Upper lobe of left lung (tissue), 6 donors: ENCODE measurements around the gene SHC1. TPM values are rescaled to one million over a fixed set of nuclear protein-coding genes. Genes with fewer than 3 reads are reported as not detected.

Source experiments
- ATAC-seq, 2 donors: fragments of 200-7000 bp; cut with Tn5 transposase; one replicate each; pipeline ENCODE4 v1.9.1; 2022; ENCODE audit warnings: mild to moderate bottlenecking in 2 of 2, moderate library complexity in 2 of 2; ENCODE audit not compliant: low FRiP score in 2 of 2
- DNase-seq, 2 donors: peaks; one replicate each; pipeline ENCODE4 v3.0.0-alpha.2; 2019 to 2020
- H3K27ac ChIP-seq, 4 donors: fragments of 200-600 bp; sonication (generic); one replicate each; pipeline ENCODE4 v1.5.1; 2016 to 2019
- H3K27me3 ChIP-seq, 4 donors: fragments of 200-600 bp; sonication (generic); one replicate each; pipeline ENCODE4 v1.5.1; 2017 to 2019
- H3K36me3 ChIP-seq, 4 donors: fragments of 200-600 bp; sonication (generic); one replicate each; pipeline ENCODE4 v1.5.1; 2016 to 2019
- H3K4me1 ChIP-seq, 4 donors: fragments of 200-600 bp; sonication (generic); one replicate each; pipeline ENCODE4 v1.5.1; 2018 to 2019
- H3K4me3 ChIP-seq, 4 donors: fragments of 200-600 bp; sonication (generic); one replicate each; pipeline ENCODE4 v1.5.1; 2017 to 2019; ENCODE audit warnings: mild to moderate bottlenecking in 2 of 4, moderate library complexity in 1 of 4
- H3K9me3 ChIP-seq, 4 donors: fragments of 200-600 bp; sonication (generic); one replicate each; pipeline ENCODE4 v1.5.1; 2018 to 2019
- EP300 ChIP-seq, 4 donors: sonication (generic); formaldehyde crosslinking; IDR thresholded peaks; one replicate each; pipeline ENCODE4 v1.5.1; 2017; ENCODE audit warnings: antibody characterized with exemption in 4 of 4, control low read depth in 2 of 4
- POLR2A ChIP-seq, 4 donors: fragments of 450-650 bp; IDR thresholded peaks; one replicate each; pipeline ENCODE4 v1.5.1; 2016 to 2017; ENCODE audit warnings: antibody characterized with exemption in 4 of 4, mild to moderate bottlenecking in 2 of 4
- POLR2AphosphoS5 ChIP-seq, 2 donors: sonication (generic); formaldehyde crosslinking; IDR thresholded peaks; one replicate each; pipeline ENCODE4 v1.5.1; 2017; ENCODE audit warnings: antibody characterized with exemption in 2 of 2
- WGBS, 2 donors: methylation state at CpG; one replicate each; pipeline ENCODE4 v1.1.5; 2017 to 2018; 5-methylcytosine and 5-hydroxymethylcytosine counted together
- total RNA-seq, 6 donors: library from RNA; depleted of rRNA in 4 of 6; stranded (reverse); fragments of >200 nt in 4 of 6; gene quantifications; one replicate each; pipeline versions ENCODE4 v1.1.0 to v1.2.1, GENCODE V29; 2016 to 2021
- TF ChIP-seq, protein P1 (sequence below), 6 experiments: fragments of 450-650 bp in 4 of 6; fragments of 200-600 bp in 2 of 6; sonication (generic) in 2 of 6; IDR thresholded peaks; one replicate each; pipeline ENCODE4 v1.5.1; 2016 to 2019; ENCODE audit warnings: antibody characterized with exemption in 6 of 6
- donor health status: DM: no; HTN: no; CAD: no; lungs with moderate emphysema.
- donor health status: DM: no; HTN: yes; CAD: no; lungs with severe emphysema.

The SHC1 gene
- total RNA-seq, 6 donors from 2014 or later = 55.5 to 130 (median 69.1) TPM

- Histone ChIP-seq H3K9me3 (no peaks in the 10 kb centered on the region), H3K4me3 (no peak overlapping the region), H3K27me3 (no peaks in the 10 kb centered on the region), H3K4me1 (peaks cover 43 to 72% (median 54%) of the 10 kb centered on the region in 4 donors), H3K27ac (peak overlapping the region; percentile 73 to 85 (median 76)), H3K36me3 (peaks cover 0 to 17% (median 13%) of the 10 kb centered on the region in 4 donors)
- TF ChIP-seq POLR2AphosphoS5 (IDR thresholded peaks at IDR 0.05) (no peak), POLR2A (IDR thresholded peaks at IDR 0.05) (no peak), EP300 (IDR thresholded peaks at IDR 0.05) (no peak)
- TF ChIP-seq, protein P1, sequence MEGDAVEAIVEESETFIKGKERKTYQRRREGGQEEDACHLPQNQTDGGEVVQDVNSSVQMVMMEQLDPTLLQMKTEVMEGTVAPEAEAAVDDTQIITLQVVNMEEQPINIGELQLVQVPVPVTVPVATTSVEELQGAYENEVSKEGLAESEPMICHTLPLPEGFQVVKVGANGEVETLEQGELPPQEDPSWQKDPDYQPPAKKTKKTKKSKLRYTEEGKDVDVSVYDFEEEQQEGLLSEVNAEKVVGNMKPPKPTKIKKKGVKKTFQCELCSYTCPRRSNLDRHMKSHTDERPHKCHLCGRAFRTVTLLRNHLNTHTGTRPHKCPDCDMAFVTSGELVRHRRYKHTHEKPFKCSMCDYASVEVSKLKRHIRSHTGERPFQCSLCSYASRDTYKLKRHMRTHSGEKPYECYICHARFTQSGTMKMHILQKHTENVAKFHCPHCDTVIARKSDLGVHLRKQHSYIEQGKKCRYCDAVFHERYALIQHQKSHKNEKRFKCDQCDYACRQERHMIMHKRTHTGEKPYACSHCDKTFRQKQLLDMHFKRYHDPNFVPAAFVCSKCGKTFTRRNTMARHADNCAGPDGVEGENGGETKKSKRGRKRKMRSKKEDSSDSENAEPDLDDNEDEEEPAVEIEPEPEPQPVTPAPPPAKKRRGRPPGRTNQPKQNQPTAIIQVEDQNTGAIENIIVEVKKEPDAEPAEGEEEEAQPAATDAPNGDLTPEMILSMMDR (IDR thresholded peaks at IDR 0.05) = no peak
- 48 to 53% methylated on average over 9 of the region's 9 CpGs for WGBS, 2 donors
- ATAC-seq (no peak), DNase-seq (no peak)
Observed at GRCh38 chr1:154957091-154957657, 13.4 kb downstream of the SHC1 start.

- TF ChIP-seq, protein P1 (IDR thresholded peaks at IDR 0.05) = no peak
- no peak for TF ChIP-seq POLR2AphosphoS5 (IDR thresholded peaks at IDR 0.05)
- no peak for TF ChIP-seq POLR2A (IDR thresholded peaks at IDR 0.05)
- no peak for TF ChIP-seq EP300 (IDR thresholded peaks at IDR 0.05)
- peak overlapping the region in 3 of 4 donors; percentile 56 to 75 (median 57) for H3K4me3 ChIP-seq
- peak overlapping the region; percentile 73 to 85 (median 76) for H3K27ac ChIP-seq
- no peaks in the 10 kb centered on the region for H3K9me3 ChIP-seq
- ATAC-seq (peak in 1 of 2 donors; percentile 3), DNase-seq (no peak)
- peaks cover 3 to 17% (median 13%) of the 10 kb centered on the region in 4 donors for H3K36me3 ChIP-seq
- H3K27me3 ChIP-seq = no peaks in the 10 kb centered on the region
- 17 to 23% methylated on average over 5 to 6 of the region's 6 CpGs for WGBS, 2 donors
- H3K4me1 ChIP-seq = peaks cover 42 to 76% (median 53%) of the 10 kb centered on the region in 4 donors
Observed at GRCh38 chr1:154956544-154956941, 14.0 kb downstream of the SHC1 start.

DNA sequence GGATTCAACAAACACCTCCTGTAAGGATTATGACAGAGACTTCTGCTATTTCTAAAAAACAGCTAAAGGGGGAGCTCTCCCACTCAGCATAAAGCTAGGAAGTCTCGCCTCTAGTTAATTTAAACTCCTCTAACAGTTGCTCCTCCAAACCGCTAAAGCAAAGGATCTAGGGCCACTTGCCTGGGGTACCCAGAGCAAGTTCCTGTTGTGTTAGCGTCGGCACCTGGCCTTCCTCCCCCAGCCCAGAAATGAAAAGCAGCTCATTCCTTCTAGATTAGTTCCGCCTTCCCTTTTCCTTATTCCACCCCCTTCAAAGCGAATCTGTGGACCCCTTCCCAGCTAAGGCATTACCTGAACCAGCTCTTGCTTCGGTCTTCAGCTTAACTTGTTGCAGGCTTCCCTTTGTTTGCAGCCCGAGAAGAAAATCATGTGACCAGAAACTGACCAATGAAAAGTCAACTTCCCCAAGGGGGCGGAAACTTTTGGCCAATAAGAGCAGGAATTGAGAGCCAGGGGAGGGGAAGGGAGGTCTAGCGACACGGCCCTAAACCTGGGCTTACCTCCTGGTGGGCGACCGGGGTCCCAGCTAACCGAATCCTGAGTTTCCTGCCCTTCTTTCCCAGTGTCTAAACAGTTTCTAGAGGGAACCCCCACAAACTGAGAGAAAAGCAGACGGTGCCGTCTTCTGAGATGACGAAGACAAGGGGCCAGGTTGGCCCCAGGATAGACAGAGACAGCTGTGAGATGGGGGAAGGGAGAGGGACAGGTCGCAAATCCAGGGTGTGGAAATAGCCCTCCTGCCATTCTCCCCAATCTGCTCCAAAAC, 14.6 kb downstream of the SHC1 start, which contains the start of gene PBXIP1:
Gene PBXIP1 (minus strand): TSS at position 382 of the 826 bp plus-strand sequence. CDS start 2,378 bp downstream, outside the sequence.
- no peak for TF ChIP-seq EP300 (IDR thresholded peaks at IDR 0.05)
- TF ChIP-seq, protein P1 (IDR thresholded peaks at IDR 0.05) = peak in 2 of 6 experiments; percentile 6 to 15
- TF ChIP-seq POLR2AphosphoS5 (IDR thresholded peaks at IDR 0.05) = peak; percentile 30 to 43
- peak in 3 of 4 donors; percentile 28 to 68 (median 41) for TF ChIP-seq POLR2A (IDR thresholded peaks at IDR 0.05)
- Histone ChIP-seq H3K27me3 (no peaks in the 10 kb centered on the region), H3K36me3 (peaks cover 6 to 21% (median 15%) of the 10 kb centered on the region in 4 donors), H3K9me3 (no peaks in the 10 kb centered on the region), H3K4me1 (peaks cover 41 to 73% (median 51%) of the 10 kb centered on the region in 4 donors), H3K27ac (peak within 1 kb of the TSS; percentile 73 to 85 (median 76)), H3K4me3 (peak within 1 kb of the TSS; percentile 11 to 75 (median 56))
- DNase-seq = peak in 1 of 2 donors; percentile 85
- WGBS, 2 donors = 0 to 1% methylated on average over 18 of the region's 18 CpGs
- ATAC-seq = peak; percentile 81 to 92

- peak; percentile 47 to 66 for ATAC-seq
- 11 to 17% methylated on average over 4 of the region's 4 CpGs for WGBS, 2 donors
- Histone ChIP-seq H3K4me1 (peaks cover 33 to 66% (median 44%) of the 10 kb centered on the region in 4 donors), H3K27ac (peak overlapping the region; percentile 73 to 85 (median 76)), H3K36me3 (peaks cover 6 to 28% (median 22%) of the 10 kb centered on the region in 4 donors), H3K4me3 (peak overlapping the region; percentile 11 to 75 (median 56)), H3K27me3 (no peaks in the 10 kb centered on the region), H3K9me3 (no peaks in the 10 kb centered on the region)
- TF ChIP-seq POLR2A (IDR thresholded peaks at IDR 0.05) (no peak), POLR2AphosphoS5 (IDR thresholded peaks at IDR 0.05) (peak in 1 of 2 donors; percentile 40), EP300 (IDR thresholded peaks at IDR 0.05) (no peak)
- TF ChIP-seq, protein P1 (IDR thresholded peaks at IDR 0.05) = no peak
- peak in 1 of 2 donors; percentile 71 for DNase-seq
Observed at GRCh38 chr1:154955039-154955717, 15.4 kb downstream of the SHC1 start.
